Heart left ventricle (tissue), 13 donors: ENCODE results near the gene MYO7B.

Source experiments
- CTCF ChIP-seq, 12 donors: fragments of 200-600 bp; sonication (generic) in 4 of 12; IDR thresholded peaks; one replicate each; pipeline versions ENCODE4 v1.5.0 to v1.8.0; 2018 to 2022; ENCODE audit warnings: antibody characterized with exemption in 12 of 12, mild to moderate bottlenecking in 5 of 12
- POLR2A ChIP-seq, 2 donors: fragments of 450-650 bp; IDR thresholded peaks; one replicate each; pipeline ENCODE4 v1.6.1; 2017; ENCODE audit warnings: antibody characterized with exemption in 2 of 2, mild to moderate bottlenecking in 2 of 2, moderate library complexity in 2 of 2
- donor health status: ischemic (EF 13 %, LVEDD 7.1; RV severe dilation, severe dysfunction).
- donor health status: DM: no; HTN: yes; CAD: no.
- donor health status: DM: no; HTN: no; CAD: no.
- donor health status: ischemic (EF 25% LVEDD 6.9; RV normal size, moderate dysfunction).
- donor health status: ischemic (EF 25% LVEDD 5.7; RV mildly dilated, moderate dysfunction).
- donor health status: ischemic (EF 35%, LVEDD 5.7; RV mildly dilated, moderate dysfunction).
- donor health status: nonischemic (EF 11% LVEDD 7.7; RV severe dilation, severe dysfunction).
- donor health status: DM: yes; HTN: yes; CAD: no.
- donor health status: PGD.
- donor health status: ischemic (EF 29% LVEDD 5.4; RV normal size, mild dysfunction).
- donor health status: nonischemic (EF 23%, LVEDD 6.1; RV moderate dilation, normal function).

- TF ChIP-seq POLR2A (IDR thresholded peaks at IDR 0.05) (no peak), CTCF (IDR thresholded peaks at IDR 0.05) (no peak)
Measured at GRCh38 chr2:127516041-127516762, 19.3 kb upstream of the MYO7B start.
